RKO (cell line): ENCODE data around the gene UNC50.
"Not testable (repeated sequence)": the region's sequence is repeated elsewhere in the genome, so short reads cannot be mapped to it uniquely, and the experiment has no call there.

Experiments
- DNase-seq: peaks from one replicate; pipeline ENCODE4 v3.0.0-alpha.2; 2016; ENCODE audit warnings: low spot score

UNC50 gene

DNA sequence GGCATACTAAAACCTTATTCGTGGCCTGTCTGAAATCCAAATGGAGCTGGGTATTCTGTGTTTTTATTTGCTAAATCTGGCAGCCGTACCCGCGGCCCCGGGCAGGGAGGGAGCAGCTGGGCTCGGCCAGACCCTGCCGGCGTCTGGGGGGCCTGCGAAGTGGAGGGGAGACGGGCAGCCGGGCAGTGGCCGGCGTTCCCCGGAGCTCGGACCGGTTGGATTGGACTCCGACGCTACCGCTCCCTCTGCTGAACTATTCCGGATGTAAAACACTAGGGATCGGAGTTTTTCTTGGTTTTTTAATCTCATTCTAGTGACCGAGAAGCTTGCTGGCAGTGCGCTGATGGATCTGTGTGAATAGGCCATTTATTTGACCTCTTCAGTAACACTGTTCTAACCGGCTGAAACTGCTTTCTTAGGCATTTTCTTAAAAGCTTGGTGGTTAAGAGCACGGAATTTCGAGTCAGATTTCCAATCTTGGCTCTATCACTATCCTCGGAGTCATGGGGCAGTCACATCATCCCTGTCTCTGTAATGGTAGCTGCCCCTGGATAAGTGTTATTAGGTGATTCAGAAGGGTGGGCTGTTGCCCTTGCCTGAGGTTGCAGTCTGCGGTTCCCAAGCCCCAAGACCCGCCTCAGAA lies 694 bp downstream of the UNC50 start:
- peak; percentile 64 for DNase-seq

DNA sequence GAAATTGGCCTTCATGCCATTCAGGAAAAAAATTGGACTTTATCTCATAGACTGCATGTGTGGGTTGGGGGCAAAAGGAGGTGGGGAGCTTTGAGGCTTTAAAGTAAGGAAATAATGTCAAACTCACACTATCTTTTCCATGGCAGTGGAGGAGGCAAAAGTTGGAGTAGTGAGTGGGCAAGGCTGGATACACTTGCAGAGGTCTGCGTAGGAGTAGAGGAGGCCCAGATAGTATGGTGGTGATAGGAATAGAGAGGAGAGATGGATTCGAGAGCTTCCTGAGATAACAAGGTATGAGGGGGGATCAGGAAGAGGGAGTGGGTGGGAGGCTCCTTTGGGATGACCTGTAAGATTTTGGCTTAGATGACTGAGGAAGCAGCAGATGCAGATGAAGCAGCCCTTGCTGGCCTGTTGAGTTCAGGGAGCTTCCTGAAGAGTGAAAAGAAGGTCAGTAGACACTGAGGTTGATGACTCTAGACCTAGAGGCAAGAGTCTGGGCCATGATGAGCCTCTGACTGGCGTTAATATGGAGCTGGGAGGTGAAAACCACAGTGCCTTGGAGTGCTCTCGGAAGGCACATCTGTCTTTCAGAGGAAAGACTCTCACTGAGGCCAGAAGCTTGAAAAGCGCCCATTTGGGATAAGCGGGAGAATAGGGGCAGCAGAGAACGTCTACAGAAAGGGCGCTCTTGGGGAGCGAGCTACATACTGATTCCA lies 5.8 kb downstream of the UNC50 start:
- DNase-seq: no peak

DNA sequence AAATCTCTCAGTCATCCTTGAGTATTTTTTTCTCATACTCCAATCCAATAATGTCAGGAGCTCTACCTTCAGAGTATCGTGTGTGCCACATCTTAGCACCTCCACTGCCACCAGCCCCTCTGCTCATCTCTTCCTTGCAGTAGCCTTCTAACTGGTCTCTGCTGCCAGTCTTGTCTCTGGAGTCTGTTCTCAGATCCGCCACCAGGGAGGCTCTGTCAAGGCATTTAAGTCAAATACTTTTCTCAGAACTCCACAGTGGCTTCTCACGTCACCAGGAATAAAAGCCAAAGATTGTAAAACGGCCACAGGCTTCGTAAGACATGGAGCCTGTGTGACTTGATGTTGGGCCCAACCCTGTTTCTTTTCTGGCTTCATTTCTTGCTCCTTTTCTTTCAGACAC lies 7.1 kb downstream of the UNC50 start:
- no peak for DNase-seq

DNA sequence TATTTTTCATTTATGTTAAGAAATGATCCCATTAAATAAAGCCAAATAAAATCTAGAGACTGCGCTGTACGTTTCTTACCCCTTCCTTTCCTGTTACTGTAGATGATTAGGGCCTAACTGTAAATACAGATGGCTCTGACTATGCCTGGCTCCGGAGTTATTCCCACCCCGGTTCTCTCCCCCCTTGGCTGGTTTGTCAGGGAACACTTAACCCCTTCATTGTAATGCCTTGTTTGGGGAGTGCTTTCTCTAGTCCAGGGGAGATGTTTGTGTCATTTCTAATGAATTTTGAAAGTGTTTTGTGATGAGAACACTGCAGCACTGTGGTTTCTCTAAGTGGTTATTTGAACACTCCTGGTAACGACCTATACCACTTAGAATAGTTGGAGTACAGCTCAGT lies 8.8 kb downstream of the UNC50 start:
- no peak for DNase-seq

DNA sequence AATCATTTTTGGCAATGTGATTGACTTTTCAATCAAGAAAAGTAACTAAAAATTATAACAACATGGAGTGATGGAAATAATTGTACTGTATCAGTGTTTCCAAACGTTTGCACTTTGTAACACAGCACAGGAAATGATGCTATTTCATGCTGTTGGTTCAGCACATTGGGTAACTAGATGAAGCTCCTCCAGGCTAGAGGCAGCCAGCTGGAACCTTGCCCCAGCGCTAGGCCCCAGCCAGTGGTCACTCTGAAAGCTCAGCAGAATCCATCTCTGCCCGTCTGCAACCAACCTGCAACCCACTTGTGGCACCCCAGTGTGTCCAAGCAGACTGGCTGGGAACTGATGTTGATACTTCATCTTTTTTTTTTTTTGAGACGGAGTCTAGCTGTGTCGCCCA lies 15.3 kb downstream of the UNC50 start:
- DNase-seq: no peak

DNA sequence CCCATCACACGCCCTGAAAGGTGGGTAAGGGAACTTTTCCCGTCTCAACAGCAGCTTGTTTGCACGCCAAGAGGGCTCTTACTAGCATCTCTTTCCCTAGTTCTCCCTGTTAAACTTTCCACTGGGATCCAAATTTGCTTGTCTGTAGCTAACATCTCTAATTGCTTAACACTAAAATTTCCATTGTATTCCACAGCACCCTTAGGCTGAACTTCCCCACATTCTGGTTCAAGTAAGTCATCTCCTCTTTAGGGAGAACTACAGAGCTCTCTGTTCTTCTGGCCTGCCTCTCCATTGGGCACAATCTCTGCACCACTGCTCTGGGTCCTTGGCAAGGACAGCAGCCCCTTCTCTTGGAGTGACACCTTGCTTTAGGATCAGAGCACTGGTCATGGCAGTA lies 24.0 kb downstream of the UNC50 start:
- DNase-seq: no peak

DNA sequence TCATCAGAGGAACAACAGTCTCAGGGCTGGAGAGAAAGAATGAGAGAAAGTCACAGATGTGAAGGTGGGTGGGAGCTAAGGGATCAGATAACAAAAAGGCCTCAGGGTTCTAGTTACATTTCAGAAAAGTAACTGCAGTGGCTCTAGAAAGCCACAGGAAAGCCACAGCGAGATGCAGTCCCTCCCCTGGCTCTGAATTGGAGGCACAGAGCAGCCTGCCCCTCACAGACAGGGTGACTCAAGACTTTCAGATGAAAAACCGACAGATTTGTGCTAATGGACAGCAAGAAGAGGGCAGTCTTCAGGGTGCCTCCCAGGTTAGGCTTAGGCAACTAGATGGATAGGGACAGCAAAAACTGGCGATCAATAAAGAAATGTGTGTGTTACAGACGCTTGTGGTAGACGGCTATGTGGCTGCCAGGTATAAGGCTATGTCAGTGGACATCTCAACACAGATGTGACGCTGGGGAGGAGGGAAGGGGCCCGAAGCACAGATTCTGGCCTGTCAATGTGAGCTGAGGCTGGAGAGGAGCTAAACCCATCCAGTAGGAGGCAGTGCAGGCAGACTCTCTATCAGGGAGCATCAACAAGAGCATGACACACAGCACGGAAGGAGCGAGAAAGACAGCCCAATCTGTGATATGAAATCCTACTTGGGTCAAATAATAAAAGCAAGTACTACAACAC lies 26.2 kb downstream of the UNC50 start:
- DNase-seq: no peak

DNA sequence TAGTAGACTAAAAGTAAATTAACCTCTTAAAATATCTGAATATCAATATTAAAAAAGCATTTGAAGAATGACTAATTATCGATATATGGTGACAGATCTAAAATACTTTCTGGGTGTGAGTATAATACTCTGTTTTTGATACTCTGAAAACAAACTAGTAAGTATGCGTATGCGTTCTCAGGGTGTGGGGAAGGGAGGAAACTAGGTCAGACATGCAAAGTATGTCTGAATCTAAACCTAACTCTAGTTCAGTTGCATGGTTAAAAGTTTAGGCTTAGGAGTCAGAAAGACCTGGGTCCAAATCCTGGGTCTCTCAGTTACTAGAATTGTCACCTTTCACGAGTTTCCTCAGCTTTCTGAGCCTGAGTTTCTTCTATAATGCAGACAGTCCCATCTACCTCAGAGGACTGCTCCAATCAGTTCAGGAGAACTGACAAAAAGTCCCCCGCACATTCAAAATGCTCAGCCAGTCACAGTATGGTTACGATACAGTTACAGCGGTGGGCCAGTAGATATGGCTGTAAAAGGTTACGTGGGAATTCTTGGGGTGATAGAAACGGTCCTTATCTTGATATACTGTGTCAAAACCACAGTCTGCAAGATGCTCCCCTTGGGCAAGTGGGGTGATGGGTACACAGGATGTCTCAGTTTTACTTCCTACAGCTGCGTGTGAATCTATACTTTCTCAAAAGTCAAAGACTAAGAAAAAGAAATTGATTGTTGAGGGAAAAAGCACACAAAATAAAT lies 29.2 kb downstream of the UNC50 start:
- DNase-seq: no peak

DNA sequence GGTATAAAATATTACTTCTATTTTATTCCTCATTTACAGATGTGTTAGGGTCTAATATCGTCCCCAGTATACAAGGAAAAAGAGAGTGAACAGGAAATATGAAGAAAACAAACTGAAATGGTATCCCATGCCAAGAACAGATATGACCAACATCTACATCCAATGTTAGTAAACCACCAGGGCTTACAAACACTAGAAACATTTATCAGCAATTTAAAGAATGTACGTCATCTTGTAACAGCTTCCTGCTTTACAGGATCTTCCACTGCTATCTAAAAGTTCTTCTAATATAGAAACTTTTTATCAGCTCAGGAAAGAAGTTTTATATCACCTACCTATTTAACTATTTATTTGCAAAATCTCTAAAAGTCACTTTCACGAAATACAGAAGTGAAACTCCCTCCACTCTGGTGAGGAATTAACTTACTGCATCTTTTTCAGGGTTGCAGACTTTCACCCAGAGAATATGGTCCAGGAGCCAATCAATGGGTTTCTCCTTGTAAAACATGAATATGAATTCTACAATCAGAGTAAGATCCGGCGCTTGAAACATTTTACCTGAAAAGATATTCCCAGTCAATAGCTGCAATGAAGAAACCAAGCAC lies 35.2 kb downstream of the UNC50 start:
- no peak for DNase-seq

DNA sequence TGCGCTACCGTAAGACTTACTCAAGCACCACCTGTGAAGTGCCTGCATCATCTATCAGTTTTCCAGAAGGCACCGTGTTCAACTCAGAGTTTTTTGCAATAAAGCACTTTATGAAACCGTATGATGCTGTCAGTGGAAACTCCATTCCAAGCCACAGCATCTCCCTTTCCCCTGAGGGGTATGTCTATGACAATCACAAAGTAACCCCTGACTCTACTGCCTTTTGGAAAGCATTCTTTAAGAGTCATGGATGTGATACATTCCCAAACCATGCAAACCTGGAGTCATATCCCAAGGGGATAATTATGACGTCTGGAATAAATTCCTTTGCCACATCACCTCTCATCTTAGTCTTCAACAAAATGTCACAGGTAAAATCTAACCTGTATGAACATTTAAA lies 39.2 kb downstream of the UNC50 start:
- DNase-seq: no peak

DNA sequence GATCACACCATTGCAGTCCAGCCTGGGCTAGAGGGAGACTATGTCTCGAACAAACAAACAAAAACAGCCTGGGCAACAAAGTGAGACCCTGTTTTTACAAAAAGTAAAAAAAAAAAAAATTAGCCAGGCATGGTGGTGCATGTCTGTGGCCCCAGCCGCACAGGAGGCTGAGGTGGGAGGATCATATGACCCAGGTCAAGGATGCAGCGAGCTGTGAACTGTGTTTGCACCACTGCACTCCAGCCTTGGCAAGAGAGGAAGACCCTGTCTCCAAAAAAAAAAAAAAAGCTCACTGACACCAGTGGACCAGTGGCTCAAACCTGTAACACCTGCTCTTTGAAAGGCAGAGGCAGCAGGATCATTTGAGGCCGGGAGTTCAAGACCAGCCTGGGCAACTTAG lies 40.1 kb downstream of the UNC50 start:
- DNase-seq: no peak

DNA sequence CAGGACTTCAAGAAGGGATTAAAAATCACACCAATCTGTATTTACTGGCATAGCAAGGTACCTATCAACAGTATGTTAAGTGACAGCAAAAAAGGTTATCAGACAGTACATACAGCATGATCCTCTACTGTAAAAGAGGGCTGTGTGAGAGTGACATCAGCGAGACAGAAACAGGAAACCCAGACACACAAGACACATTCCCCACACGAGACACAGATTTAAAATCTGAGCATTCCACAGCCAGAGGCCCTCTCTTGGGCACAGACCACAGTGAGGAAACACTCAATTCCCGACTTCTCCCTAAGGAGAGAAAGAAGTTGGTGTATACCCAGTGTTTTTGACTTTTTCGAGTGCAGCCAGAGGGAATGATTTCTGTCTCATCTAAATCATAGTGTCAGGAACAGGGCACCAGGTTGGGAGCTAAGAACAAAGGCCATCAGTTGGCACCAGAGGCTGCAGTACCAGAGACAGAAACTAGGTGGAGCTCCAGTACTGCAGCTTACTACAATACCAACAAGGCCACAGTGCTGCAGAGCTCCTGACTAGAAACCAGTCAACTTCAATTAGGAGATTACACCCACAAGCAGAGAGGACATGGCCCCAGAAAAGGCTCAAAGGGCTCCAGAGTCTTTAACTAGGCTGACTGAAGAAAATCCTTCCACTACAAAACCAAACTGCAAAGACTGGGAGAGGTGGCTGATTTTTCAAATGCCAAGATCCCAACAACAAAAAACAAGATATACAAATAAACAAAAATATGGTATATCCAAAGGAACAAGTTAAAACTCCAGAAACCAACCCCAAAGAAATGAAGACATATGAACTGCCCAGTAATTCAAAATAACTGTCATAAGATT lies 41.0 kb downstream of the UNC50 start:
- DNase-seq: peak; percentile 84

DNA sequence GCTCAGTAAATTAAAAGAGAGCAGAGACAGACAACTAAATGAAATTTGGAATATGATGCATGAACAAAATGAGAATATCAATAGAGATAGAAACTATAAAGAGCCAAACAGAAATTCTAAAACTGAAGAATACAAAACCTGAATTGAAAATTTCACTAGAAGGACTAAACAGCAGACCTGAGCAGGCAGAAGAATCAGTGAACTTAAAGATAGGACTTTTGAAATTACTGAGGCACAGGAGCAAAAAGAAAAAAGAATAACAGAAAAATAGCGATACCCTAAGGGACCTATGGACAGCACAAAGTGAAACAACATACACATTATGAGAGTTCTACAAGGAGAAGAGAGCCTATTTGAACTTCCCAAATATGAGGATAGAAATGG lies 41.6 kb downstream of the UNC50 start:
- DNase-seq: no peak

DNA sequence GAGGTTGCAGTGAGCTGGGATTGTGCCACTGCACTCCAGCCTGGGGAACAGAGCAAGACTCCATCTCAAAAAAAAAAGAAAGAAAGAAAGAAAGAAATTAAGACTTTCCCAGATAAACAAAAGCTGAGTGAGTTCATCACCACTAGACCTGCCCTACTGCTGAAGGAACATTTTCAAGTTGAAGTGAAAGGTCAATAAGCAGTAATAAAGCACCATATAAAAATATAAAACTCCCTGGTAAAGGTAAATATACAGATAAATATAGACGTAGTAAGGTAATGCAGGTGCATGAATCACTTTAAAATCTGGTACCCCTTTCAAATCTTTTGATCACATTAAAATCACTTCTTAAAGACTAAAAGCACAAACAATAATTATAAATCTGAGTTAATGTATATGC lies 42.6 kb downstream of the UNC50 start:
- DNase-seq: no peak

DNA sequence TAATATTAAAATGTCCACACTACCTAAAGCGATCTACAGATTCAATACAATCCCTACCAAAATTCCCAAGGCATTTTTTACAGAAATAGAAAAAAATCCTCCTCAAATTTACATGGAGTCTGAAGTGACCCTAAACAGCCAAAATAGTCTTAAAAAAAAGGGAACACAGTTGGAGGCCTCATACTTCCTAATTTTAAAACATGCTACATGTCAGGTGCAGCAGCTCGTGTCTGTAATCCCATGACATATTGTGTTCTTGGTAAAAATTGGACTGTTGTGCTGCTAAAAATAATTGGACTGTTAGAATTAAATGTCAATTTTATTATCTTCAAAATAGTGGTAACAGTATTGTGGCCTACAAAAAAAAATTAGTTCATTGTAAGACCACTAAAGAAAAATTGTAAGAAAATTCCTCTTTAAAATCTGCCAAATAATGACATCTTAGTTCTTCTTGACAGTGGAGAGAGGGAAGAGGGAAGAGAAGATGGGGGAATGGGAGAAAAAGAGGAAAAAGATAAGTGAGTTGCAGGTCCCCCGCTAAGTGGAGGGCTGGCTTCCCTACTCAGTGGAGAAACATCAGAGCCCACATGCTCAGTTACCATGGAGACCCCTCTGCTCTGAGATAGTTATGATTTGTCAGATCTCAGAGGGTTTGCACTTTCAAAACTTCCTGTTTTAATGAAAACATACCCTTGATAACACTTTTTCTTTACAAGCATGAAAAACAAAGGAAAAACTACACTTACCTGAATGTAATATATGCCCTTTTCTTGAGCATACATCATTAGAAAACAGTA lies 46.5 kb downstream of the UNC50 start:
- no peak for DNase-seq

DNA sequence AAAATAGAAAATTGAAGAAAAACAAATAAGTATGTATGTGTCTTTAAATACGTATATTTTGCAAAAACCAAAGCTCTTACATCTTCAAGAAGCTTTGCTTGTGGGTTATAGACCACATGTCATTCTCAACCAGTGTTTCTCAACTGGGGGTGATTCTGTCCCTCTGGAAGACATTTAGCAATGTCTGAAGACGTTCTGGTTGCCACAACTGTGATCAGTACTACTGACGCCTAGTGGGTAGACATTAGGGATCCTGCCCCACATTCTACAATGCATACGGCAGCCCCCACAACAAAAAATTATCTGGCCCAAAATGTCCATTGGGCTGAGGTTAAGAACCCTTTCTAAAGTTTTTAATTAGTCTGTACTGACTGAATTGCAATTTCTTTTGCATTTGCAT lies 48.4 kb downstream of the UNC50 start:
- no peak for DNase-seq

DNA sequence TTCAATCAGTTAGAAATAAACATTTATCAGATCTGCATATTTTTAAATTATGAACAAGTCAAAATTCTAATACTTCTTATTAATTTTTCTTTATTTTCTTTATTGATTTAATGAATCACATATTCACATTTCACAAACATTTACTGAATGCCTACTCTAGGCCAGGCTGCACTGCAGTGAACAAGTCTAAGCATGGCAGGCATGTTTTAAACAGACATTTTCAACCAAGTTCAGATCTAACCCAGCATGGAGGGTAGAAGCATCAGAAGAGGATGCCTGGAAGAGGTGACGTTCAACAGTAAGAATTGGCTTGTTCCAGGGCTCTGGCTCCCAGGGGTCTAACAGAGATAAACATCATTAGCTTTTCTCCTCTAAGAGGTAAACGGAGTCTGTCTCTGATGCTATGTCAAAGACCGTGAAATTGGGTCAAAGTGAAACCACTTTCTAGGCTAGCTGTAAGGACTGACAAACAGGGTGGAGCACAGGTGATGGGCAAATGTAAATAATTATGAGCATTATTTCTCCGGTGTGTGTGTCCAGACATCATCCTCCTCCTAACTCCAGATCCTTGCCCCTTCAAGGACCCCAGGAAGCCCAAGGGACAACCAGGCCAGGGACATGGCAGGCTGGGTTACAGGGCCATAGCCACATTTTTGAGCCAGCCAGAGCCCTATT lies 50.6 kb downstream of the UNC50 start:
- DNase-seq: no peak

DNA sequence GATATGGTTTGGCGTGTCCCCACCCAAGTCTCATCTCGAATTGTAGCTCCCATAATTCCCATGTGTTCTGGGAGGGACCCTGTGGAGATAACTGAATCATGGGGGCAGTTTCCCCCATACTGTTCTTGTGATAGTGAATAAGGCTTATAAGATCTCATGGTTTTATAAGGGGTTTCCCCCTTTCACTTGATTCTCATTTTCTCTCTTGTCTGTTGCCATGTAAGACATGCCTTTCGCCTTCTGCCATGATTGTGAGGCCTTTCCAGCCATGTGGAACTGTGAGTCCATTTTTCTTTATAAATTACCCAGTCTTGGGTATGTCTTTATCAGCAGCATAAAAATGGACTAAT lies 51.1 kb downstream of the UNC50 start:
- DNase-seq: not testable (repeated sequence)

DNA sequence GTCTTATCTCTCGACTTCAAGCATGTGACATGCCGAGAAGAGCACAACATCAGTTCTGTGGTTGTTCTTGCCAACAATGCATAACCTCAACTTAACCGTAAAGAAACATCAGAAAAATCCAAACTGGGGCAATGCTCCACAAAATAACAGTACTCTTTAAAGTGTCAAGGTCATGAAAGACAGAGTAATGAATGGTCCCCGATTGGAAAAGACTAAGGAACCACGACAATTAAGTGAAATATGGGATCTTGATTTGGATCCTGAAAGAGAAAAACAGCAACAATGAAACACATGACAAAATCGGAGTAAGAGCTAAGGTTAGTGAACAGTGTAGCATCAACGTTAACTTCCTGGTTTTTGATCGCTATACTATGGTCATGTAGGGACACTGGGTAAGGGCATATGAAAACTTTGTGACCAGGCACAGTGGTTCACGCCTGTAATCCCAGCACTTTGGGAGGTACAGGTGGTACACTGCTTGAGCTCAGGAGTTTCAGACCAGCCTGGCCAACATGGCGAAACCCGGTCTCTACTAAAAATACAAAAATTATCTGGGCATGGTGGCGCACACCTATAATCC lies 55.2 kb downstream of the UNC50 start:
- no peak for DNase-seq

DNA sequence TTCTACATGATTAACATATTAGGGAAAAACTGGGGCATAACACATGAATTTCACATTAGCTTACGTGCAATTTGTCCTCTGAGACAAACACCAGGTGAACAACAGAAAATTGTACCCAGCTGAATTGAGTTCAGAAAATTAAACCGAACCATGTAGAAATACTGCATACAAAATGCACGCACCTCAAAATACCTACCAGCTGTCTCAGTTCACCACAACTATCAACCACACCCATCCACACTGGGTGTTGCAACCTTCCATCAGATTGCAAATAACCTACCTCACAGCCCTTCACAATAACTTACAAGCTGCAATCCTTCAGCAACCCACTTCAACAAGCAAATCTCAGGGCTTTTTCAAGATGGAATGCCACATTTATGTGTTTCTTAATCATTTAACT lies 55.9 kb downstream of the UNC50 start:
- no peak for DNase-seq
